Endothelial cell of umbilical vein (primary cell): Measurements from ENCODE around the gene BLM. TPM values are rescaled to one million over a fixed set of nuclear protein-coding genes. Genes with fewer than 3 reads are reported as not detected.

Experiments used
- BruUV-seq: library from RNA; stranded (reverse); fragments of 400-500 nt; replicated peaks from 2 replicates; lab custom pipeline; 2021; lab: Mats Ljungman, UMichigan
- CTCF ChIA-PET: fragments of 300-600, 350-600 bp; sonication (Branson Sonifier 250); formaldehyde crosslinking; loops from one replicate; lab custom pipeline; 2021; ENCODE audit warnings: antibody characterized with exemption, inconsistent platforms; lab: Charles Lee
- POLR2A ChIA-PET: fragments of 300-600, 350-600 bp; sonication (Branson Sonifier 250); formaldehyde crosslinking; loops from one replicate; lab custom pipeline; 2021; ENCODE audit warnings: antibody characterized with exemption, inconsistent platforms; lab: Charles Lee
- DNase-seq: peaks from one replicate; pipeline ENCODE4 v3.0.0-alpha.2; 2011; ENCODE audit warnings: low read depth, low spot score
- FAIRE-seq: peaks from 2 replicates; lab custom pipeline; 2011; peaks lifted over from hg19 to GRCh38; lab: Jason Lieb, UNC
- H2AFZ ChIP-seq: 2 replicates; pipeline ENCODE4 v1.6.0; 2012; ENCODE audit warnings: low read depth, low read length, control low read depth, inconsistent platforms
- H3K27ac ChIP-seq: 2 replicates; pipeline ENCODE4 v1.5.1; 2011; ENCODE audit warnings: low read depth, mild to moderate bottlenecking, control low read depth, low read length, moderate library complexity; ENCODE audit not compliant: insufficient read depth
- H3K27me3 ChIP-seq, 2 experiments: 2 replicates each; pipeline versions ENCODE4 v1.6.0 to v1.6.1; 2011; ENCODE audit warnings: low read length in 2 of 2, mixed read lengths in 1 of 2; ENCODE audit not compliant: control insufficient read depth in 2 of 2, insufficient read depth in 2 of 2
- H3K36me3 ChIP-seq, 2 experiments: 2 replicates in 1 of 2; 3 replicates in 1 of 2; pipeline ENCODE4 v1.5.1; 2011; ENCODE audit warnings: low read length in 2 of 2, mild to moderate bottlenecking in 1 of 2, moderate library complexity in 1 of 2; ENCODE audit not compliant: control insufficient read depth in 2 of 2, insufficient read depth in 2 of 2; ENCODE audit errors: extremely low read depth in 1 of 2
- H3K4me1 ChIP-seq: 3 replicates; pipeline ENCODE4 v1.5.1; 2011; ENCODE audit warnings: mild to moderate bottlenecking, low read length; ENCODE audit not compliant: control insufficient read depth, insufficient read depth; ENCODE audit errors: extremely low read depth
- H3K4me2 ChIP-seq: 2 replicates; pipeline ENCODE4 v1.6.1; 2011; ENCODE audit warnings: low read length, control low read depth, mixed read lengths; ENCODE audit not compliant: insufficient read depth
- H3K4me3 ChIP-seq, 3 experiments: fragments of 200-600 bp in 1 of 3; sonication (generic), shearing (Covaris generic) in 1 of 3; replicated peaks in 1 of 3; 2 replicates each; pipeline ENCODE4 v1.5.1; 2011 to 2016; ENCODE audit warnings: control low read depth in 3 of 3, low read length in 3 of 3, mild to moderate bottlenecking in 2 of 3, inconsistent platforms in 1 of 3, low read depth in 1 of 3, moderate library complexity in 1 of 3; ENCODE audit not compliant: insufficient read depth in 1 of 3
- H3K79me2 ChIP-seq: 2 replicates; pipeline ENCODE4 v1.6.0; 2012; ENCODE audit warnings: low read length, inconsistent platforms; ENCODE audit not compliant: control insufficient read depth, insufficient read depth
- H3K9ac ChIP-seq: replicated peaks from 2 replicates; pipeline ENCODE3; 2011; ENCODE audit warnings: low read length, control low read depth; ENCODE audit not compliant: insufficient read depth; ENCODE audit errors: extremely low read depth
- H3K9me1 ChIP-seq: replicated peaks from 3 replicates; pipeline ENCODE4 v1.6.0; 2011; ENCODE audit warnings: mild to moderate bottlenecking, low read length; ENCODE audit not compliant: control insufficient read depth, insufficient read depth; ENCODE audit errors: extremely low read depth
- H3K9me3 ChIP-seq: replicated peaks from 2 replicates; pipeline ENCODE4 v1.5.1; 2012; ENCODE audit warnings: low read length, inconsistent platforms; ENCODE audit not compliant: control insufficient read depth, insufficient read depth
- H4K20me1 ChIP-seq: replicated peaks from 2 replicates; pipeline ENCODE3; 2011; ENCODE audit warnings: mild to moderate bottlenecking, low read length; ENCODE audit not compliant: control insufficient read depth, insufficient read depth; ENCODE audit errors: extremely low read depth
- CTCF ChIP-seq, 2 donors: IDR thresholded peaks; 1 replicate in 1 of 2; 2 replicates in 1 of 2; pipeline ENCODE4 v1.5.1; 2011; ENCODE audit warnings: low read length in 2 of 2, mild to moderate bottlenecking in 2 of 2, moderate library complexity in 2 of 2, control low read depth in 1 of 2, inconsistent platforms in 1 of 2, low read depth in 1 of 2; ENCODE audit not compliant: insufficient read depth in 1 of 2; ENCODE audit errors: extremely low read depth in 1 of 2
- EZH2 ChIP-seq: IDR thresholded peaks from 2 replicates; pipeline ENCODE4 v1.6.1; 2012; ENCODE audit warnings: borderline replicate concordance, low read depth, mild to moderate bottlenecking, moderate library complexity, low read length, inconsistent platforms; ENCODE audit not compliant: severe bottlenecking
- FOS ChIP-seq: IDR thresholded peaks from 2 replicates; pipeline ENCODE4 v1.6.1; 2011; ENCODE audit warnings: mild to moderate bottlenecking, low read length, moderate library complexity, borderline replicate concordance; ENCODE audit not compliant: insufficient read depth
- GATA2 ChIP-seq: IDR thresholded peaks from 2 replicates; pipeline ENCODE4 v1.7.0; 2011; ENCODE audit warnings: low read depth, mild to moderate bottlenecking, moderate library complexity, mixed read lengths, low read length; ENCODE audit not compliant: insufficient read length, insufficient read depth
- JUN ChIP-seq: IDR thresholded peaks from 2 replicates; pipeline ENCODE4 v1.6.1; 2011; ENCODE audit warnings: borderline replicate concordance, low read depth; ENCODE audit not compliant: insufficient read length, insufficient read depth
- MYC ChIP-seq: IDR thresholded peaks from one replicate; pipeline ENCODE4 v1.6.1; 2011; ENCODE audit warnings: mild to moderate bottlenecking, low read depth, low read length
- POLR2A ChIP-seq: IDR thresholded peaks from 2 replicates; pipeline ENCODE4 v1.6.1; 2012; ENCODE audit warnings: low read depth, mild to moderate bottlenecking, control low read depth, low read length
- POLR2AphosphoS5 ChIP-seq: IDR thresholded peaks from 2 replicates; pipeline ENCODE4 v1.6.1; 2012; ENCODE audit warnings: low read depth, mild to moderate bottlenecking, control low read depth, low read length, moderate library complexity; ENCODE audit not compliant: insufficient read depth
- dilution Hi-C: fragments of 300-500 bp; cut with MboI; formaldehyde crosslinking; loops from one replicate; pipeline ENCODE4 v1.15.0; 2019; ENCODE audit warnings: low sequenced_read_pairs; ENCODE audit not compliant: extremely low pct_ligation_motif_present
- intact Hi-C: fragments of 100-400 bp; cut with micrococcal nuclease; formaldehyde crosslinking; loops from one replicate; pipeline ENCODE4 v1.10.0; 2022
- polyA plus RNA-seq, 4 experiments: library from polyadenylated mRNA; depleted of rRNA in 3 of 4; stranded (reverse) in 3 of 4; unstranded in 1 of 4; fragments of >200 nt; gene quantifications; 2 replicates each; pipeline versions ENCODE4 v1.2.1 to v1.2.3, GENCODE V29; 2011 to 2012; ENCODE audit warnings: missing spikeins in 1 of 4
- total RNA-seq: library from RNA; stranded (reverse); gene quantifications from 2 replicates; pipeline ENCODE4 v1.2.3, GENCODE V29; 2021
- TF ChIP-seq, protein P1 (sequence below): IDR thresholded peaks from 2 replicates; pipeline ENCODE4 v1.6.1; 2011; ENCODE audit not compliant: insufficient read depth, insufficient read length

The BLM gene
- total and polyA plus RNA-seq, 2 donors (not counting 3 experiments of a cell fraction or from before 2014, with no cell fraction given) = 3.8 to 17.3 TPM

DNA sequence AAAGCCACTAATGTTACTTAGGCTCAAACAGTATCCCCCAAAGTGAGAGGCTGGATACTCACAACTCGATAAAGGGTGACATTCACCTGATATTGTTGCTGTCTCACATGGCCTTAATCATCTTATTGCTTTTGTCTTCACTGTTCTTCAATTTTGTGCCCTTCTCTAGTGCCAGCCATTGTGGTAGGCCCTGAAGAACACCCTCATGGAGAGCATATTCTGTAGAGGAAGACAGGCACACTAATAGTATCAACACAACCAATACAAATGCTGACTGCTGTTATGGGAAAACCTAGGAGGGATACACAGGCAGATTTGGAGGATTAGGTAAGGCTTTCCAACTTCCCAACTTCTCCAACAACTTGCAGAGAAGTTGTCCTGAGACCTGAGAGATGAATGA lies 4.1 kb upstream of the BLM start:
- FAIRE-seq (no peak), DNase-seq (no peak)
- peaks cover 12% of the 10 kb centered on the region for H3K4me1 ChIP-seq
- H3K9me1 ChIP-seq = no peaks in the 10 kb centered on the region
- no peak overlapping the region for H2AFZ ChIP-seq
- no peak overlapping the region for H3K27ac ChIP-seq
- intact Hi-C loops = no loop called here
- TF ChIP-seq, protein P1, sequence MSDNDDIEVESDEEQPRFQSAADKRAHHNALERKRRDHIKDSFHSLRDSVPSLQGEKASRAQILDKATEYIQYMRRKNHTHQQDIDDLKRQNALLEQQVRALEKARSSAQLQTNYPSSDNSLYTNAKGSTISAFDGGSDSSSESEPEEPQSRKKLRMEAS = no peak
- TF ChIP-seq POLR2AphosphoS5 (no peak), JUN (no peak), EZH2 (no peak), CTCF (IDR thresholded peaks at IDR 0.05; ENCODE audit: extremely low read depth in 1 of 2, insufficient read depth in 1 of 2, low read depth in 1 of 2, low read length in 2 of 2) (no peak), GATA2 (no peak), MYC (no peak), FOS (no peak), POLR2A (no peak)
- no peak overlapping the region for H3K4me2 ChIP-seq
- ChIA-PET POLR2A (interaction anchor here (0.7 kb wide), 1 partner anchor 1108 kb away, joined by 9 read pairs; no protein-coding TSS in a partner anchor), CTCF (interaction anchor here (1.2 kb wide), 1 partner anchor 172 kb away, joined by 3 read pairs; no protein-coding TSS in a partner anchor)
- H3K79me2 ChIP-seq = peaks cover 7% of the 10 kb centered on the region
- no peaks in the 10 kb centered on the region for H4K20me1 ChIP-seq
- H3K9ac ChIP-seq = no peak overlapping the region
- dilution Hi-C loops = no loop called here
- no peaks in the 10 kb centered on the region for H3K36me3 ChIP-seq
- H3K4me3 ChIP-seq = no peak overlapping the region
- H3K27me3 ChIP-seq = no peaks in the 10 kb centered on the region
- H3K9me3 ChIP-seq = no peaks in the 10 kb centered on the region
- BruUV-seq = no TSS peak
